Daoy (cell line): Measurements from ENCODE around the gene TNS3. TPM values are rescaled to one million over a fixed set of nuclear protein-coding genes. Genes with fewer than 3 reads are reported as not detected.
A peak's percentile ranks its signal among the peaks of the same experiment; 100 is the strongest.

ENCODE experiments used
- DNase-seq: peaks from one replicate; pipeline ENCODE4 v3.0.0-alpha.2; 2015; ENCODE audit warnings: low read depth
- total RNA-seq: library from RNA; depleted of rRNA; stranded (reverse); fragments of >200 nt; shearing (Covaris generic); gene quantifications from 2 replicates; pipeline ENCODE4 v1.2.3, GENCODE V29; 2014

TNS3 gene
- total RNA-seq, 1 experiment from 2014 or later = 58.3 TPM

DNA sequence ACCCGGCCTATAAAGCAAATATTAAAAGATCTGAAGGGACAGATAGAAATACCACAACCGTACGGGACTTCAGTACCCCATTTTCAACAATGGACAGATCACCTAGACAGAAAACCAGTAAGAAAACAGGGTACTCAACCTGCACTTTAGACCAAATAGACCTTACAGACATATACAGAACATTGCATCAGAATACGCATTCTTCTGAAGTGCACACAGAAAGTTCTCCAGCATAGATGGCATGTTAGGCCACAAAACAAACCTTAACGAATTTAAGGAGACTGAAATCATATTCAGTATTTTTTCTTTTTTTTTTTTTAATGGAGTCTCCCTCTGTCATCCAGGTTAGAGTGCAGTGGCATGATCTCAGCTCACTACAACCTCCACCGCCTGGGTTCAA lies 151.5 kb downstream of the TNS3 start:
- DNase-seq = no peak

DNA sequence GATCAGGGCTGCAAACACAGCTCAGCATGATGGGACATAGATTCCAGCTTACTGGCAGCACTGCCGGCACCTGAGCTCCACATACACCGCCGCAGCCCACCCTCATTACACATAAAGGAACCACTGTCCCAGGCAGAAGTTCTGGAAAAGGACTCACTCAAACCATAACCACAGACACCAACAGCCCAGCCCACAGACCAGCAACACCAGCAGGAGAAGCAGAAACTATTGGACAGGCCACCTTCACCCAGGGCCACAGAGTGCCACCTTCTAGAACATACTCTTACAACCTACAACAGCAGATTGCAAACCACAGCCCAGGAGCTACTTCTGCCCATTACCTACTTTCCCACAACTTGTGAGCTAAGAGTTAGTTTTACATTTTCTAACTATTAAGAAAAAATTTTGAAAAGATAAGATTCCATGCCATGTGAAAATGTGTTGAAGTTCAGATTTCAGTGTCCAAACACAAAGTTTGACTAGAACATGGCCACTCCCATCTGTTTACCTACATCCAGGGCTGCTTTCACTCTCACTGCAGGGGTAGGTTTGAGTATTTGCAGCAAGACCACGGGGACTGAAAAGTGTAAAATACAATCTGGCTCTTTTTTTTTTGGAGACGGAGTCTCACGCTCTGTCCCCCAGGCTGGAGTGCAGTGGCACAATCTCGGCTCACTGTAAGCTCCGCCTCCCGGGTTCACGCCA lies 153.0 kb downstream of the TNS3 start:
- no peak for DNase-seq

DNA sequence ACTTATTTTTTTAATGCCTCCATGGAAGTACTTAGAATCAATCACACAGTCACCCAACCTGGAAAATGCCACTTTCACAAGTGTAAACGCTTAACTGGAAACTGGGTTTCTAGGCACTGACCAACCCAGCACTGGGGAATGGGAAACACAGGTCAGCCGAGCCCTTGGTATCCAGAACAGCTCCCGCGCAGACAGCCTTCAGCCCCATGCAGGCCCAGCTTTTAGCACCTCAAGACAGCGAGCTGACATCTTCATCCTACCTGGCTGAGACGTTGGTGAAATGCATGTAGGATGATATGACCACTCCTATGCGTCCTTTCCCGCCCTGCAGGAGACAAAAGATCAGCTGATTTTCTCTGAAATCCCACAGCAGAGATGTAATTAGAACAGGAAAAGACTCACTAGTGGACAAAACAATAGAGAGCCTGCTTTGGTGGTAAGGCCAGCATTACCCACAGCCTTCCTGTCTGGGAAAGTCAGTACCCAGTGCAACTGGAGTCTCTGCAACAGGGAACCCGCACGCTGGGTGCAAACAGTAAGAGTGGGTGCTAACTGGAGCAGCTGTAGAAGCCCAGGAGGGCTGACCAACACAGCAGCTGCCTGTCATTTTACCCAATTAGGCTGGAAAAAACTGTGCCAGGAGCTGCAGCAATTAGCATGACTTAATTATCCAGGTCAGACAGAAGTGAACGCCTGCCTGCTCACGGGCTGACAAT lies 153.7 kb downstream of the TNS3 start:
- no peak for DNase-seq

DNA sequence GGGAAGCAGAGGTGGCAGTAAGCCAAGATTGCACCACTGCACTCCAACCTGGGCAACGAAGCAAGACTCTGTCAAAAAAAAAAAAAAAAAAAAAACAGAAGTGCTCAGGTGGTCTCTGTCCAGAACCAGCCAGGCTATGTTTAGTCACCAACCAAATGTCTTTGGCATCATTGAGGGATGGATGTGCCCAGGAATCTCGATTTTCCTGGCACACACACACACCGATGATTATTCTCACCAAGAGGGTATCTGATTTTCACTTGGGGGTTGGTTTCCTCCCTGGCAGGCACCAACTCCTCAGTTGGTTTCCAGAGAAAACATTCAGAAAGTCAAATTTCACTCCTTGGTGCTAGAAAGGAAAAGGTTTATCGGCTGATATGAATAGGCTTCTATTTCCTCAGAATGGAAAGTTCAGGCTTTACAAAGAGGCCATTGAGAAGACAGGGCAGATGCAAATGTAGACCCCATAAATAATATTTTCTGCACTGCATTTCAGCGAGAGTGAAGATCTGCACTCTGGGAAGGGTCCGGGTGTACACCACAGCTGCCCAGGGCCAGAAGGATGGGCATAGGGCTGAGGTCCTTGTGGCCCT lies 154.8 kb downstream of the TNS3 start:
- DNase-seq = no peak

DNA sequence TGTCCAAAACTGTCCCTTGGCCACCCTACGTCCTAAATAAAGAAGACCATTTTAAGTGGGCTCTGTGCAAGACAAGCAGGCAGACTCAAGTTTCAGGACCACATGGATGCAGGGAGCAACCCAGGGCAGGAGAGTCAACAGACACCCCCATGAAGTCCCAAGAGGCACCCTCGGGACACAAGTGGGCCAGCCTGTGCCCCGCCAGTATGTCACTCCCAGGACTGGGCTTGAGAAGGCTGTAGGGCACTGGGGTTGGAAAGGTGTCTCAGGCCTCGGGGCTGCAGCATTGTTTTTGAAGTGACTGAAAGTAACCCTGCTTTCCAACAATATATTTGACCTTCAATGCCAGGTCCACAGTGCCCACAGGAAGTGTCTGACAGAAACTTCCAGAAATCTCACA lies 157.4 kb downstream of the TNS3 start:
- no peak for DNase-seq

DNA sequence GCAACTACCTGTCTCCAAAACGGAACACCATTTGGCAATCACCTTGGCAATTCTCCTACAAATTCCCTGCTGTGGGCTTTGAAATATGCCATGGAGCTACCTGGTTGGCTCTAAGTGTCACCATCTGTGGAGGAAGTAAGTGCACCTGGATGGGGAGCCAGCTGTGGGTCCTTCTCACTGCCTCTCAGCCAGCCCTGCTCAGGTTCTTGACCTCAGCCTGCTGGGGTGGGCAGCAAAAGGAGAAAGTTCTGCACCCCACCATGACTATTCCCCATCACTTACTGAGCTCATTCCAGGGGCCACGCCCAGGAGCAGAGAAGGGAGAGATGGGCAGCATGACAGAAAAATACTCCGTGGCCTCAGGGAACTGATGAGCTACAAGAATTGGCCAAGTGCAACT lies 158.7 kb downstream of the TNS3 start:
- DNase-seq = no peak

DNA sequence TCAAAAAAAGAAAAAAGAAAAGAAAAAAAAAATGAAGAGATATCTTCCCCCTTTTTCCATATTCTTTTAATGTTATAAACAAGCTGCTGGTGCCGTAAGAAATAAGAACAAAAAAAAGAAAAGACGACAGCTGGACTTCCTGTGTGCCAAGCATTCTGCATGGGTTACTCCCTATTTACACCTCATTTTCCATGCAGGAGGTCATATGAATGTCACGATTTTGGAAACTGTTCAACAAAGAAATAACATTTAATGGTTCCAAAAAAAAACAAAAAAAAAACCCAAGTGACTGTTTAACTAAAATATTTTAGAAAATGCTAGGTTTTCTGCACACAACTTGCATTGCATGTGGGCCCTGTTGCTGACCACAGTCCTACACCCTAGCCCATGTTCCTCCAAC lies 159.3 kb downstream of the TNS3 start:
- no peak for DNase-seq

DNA sequence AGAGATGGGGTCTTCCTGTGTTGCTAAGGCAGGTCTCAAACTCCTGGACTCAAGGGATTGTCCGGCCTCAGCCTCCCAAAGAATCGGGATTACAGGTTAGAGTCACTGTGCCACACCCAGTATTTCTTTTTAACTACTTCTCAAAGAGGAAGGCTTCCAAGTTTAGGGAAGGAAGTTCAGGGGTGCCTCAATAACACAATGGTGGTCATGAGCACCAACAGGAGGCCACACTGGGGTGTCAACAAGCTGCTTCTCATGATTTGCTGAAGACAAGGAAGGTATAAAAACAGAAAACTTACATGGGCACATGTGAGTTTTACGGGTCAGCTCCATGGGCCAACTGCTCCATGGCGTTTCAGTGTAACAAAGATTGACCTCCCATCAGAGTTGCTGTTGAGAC lies 160.5 kb downstream of the TNS3 start:
- DNase-seq = no peak

DNA sequence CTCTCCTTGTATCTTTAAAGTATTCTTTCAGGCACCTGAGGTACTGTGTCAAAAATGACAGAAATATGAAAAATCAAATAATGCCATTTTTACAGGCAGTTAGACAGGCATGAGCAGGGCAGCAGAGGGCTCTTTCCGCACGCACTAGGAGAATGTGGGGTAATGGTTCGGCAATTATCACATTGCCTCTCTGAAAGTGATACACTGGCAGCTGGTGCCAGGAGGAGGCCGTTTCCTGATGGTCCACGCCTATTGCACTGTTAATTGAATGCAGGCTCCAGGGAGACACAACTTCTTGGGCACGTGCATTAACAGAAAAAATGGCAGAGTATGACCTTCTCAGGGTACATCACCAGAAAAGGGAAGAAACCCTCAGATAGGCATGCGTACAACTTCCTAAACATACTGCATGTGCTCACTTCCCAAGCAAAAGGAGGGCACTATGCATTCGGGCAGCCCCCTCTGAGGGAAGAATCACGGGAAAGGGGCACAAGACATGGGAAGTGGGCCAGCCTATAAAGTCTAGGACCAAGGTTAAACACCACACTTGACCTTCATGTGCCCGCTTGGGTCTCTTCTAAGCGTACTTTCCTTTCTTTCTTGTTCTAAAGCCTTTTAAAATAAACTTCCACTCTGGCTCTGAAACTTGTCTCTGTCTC lies 161.7 kb downstream of the TNS3 start:
- DNase-seq = no peak

DNA sequence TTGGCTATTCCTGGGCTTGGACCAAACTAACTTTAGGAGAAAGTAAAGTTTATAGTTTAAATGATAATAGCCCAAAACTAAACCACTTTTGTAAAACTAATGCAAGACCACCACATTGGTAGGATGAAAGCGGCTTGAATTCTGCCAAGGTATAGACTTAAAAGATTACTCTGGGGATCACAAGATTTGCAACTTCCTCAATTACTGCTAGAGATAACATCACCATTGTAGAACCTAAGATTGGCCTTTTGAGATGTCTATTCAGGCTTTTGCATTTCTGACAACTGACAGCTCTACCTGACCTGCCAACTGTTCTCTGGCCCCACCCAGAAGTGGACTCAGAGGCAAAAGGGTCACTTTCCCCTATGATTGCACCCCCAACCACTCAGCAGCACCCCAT lies 162.4 kb downstream of the TNS3 start:
- DNase-seq = no peak

DNA sequence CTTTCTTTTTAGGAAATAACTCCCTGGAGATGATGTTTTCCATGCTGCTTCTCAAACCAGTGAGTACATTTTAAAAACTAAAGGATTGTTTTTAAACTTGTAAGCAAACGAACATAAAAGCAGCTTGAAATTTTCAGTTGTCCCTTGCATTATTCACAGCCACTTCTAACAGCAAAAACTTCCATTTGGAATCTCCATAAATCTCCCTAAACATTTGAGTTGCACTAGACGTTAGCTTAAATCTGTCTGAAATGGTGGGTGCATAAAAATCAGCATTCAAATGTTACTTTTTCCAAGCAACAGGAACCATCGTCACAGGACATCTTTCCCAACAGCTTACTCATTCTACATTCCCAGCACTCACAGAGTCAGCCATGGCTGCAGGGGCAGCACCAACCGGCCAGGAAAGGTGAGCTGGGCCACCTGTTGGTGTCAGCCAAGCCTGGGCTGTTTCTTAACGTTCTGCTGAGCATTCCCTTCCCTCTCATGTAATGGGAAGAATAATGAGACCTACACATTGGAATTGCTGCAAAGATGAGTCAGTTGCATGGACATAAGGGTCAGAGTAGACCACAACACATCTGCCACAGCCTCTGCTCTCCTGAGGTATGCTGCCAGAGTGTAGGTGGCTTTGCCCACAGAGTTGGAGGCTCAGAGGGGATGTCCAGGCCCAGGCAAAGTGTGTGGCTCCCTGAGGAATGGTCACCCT lies 163.2 kb downstream of the TNS3 start:
- DNase-seq = peak; percentile 57

DNA sequence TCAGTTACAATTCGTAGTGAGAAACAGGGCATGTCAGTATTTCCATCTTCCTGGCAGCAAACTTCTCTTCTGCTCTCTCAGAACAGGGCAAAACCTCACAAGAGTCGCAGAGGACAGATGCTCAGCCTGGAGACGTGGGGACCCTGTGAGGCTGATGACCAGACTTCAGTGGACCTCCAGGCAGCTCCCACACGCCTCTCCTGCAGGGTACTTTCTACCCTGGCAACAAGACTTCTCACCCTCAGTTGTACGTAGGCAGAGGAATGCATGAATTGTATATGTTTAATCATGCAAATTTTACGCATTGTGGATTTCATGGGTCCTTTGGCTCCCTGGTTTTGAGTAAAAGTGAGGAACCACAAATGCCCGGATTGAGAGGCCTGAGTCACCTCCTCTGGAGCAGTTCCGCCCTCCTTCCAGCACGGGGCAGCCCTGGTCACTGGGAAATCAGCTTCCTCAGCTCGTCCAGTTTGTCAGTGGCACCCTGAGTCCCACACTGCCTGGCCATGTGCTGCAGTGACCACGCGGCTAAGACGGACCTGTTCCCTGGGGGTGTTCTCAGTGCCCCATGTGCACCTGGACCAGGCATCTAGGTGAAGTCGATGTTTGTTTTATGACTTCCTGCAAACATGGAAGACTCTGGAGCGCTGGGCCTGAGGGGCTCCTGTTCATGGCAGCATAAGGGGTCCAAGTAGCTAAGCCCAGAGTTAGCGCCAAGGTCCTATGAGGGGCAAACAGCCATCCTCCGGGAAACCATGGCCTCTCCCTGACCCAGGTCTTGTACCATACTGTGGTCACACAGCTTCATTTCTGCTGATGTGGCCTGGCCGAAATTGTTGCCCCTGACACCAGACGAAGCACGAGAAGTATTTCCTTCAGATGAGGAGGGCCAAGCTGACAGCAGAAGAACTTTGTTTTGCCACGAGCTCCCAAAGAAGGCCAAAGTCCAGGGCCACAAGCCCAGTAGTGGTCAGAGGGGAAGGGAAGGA lies 165.1 kb downstream of the TNS3 start:
- peak; percentile 43 for DNase-seq

DNA sequence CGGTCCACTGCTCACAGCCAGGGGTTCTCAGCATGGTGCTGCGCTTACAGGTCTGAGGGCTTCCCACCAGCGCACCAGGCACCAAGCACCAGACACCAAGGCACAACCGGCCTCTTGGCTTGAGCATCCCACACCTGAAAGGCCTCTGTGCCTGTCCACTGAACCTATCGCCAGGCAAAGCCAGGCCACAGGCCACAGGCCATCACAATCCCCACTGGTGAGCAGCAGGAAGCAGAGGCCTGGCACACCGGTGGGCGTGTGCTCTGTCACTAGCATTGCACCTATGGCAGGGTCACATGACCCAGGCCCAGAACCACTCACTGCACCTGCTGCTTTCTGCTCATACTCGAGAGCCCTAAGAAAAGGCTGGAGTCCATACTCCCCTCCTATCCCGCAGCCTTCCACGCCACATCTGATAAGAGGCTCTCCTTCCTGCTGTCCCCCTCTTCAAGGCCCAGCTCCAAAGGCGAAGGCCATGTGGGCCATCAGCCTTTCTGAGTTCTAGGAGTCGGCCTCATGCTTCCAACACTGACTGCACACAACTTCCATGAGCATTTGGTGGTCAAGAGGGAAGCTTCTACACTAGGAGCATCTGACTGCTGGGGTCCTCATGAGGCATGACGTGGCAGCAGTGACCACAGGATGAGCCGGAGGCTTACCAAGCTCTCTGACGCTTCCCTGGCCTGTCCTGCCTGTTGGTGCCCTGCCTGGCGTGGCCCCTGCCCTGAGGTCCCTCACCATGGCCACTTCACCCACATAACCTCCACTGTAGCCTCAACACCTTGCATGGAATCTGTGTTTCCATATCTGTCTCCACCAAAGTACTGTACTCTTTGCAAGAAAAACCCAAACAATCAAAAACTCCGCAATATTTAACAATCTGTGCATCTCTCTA lies 166.3 kb downstream of the TNS3 start:
- DNase-seq = no peak

DNA sequence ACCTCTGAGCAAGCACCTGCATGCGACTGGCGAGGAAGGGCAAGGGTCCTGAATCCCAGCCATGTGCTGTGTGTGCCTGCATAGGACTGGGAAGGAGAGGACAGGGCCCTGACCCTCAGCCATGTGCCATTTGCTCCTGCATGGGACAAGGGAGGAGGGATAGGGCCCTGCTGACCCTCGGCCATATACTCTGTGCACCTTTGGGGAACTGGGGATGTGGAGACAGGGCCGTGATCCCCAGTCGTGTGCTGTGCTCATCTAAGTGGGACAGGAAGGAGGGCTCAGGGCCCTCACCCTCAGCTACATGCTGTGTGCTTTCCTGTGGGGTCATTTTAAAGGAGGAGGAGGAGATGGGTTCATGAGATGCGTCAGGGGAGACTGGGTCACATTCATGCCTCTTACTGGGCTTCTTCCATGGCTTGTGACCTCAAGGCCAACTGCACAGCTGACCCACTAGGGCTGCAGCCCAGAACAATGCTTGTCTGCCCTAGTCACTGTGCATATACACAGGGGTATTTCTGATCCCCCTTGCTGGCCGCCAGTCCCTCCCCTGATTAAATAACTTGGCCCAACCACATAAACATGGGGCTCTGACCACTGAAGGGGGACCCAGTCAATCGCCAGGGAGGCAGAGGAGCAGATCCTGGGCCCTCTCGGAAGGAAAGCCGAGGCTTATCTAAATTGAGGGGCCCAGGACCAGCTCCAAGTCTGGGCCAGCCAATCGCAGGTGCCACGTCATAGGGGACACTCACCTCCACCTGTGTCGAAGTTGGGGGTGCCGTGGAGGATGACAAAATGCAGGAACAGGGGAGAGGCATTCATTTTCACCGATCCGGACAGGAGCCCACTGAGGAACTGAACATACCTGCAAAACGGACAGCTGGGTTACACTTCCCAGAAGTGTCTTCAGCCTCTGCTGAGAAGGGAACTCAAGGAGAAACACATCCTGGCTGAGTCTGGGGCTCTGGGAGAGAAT lies 167.3 kb downstream of the TNS3 start:
- no peak for DNase-seq

DNA sequence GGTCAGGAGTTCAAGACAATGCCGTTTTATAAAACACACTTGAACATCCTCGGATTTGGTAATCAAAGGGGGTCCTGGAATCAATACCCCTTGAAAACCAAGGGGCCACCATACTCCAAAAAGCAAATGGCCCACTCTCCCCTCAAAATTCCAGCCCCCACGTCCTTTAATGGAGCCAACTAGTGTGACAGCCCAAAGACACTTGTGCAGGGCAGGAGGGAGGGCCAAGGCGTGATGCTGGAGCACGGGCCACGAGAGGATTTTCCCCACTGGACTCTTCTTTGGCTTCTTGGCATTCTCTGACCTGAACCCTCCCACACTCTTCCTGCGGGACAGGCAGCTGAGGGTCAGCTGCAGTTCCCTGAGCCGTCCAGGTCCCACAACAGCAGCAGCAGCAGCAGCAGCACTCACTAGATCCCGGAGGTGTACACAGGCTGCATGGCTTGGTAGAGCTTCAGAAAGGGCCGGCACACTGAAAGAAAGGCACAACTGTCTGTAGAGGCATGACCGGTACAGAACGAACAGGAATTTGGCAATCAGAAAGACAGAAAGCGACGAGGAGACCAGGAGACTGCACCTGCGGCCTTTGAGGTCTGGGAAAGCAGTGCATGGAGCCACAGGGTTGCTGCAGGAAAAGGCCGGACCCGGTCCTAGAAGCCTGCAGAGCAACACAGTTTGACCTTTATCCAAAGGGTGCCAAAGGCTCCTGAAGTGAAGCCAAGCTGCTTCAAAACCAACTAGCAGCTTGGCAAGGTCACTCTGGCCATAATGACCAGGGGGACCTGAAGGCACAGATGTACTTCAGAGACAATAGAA lies 168.2 kb downstream of the TNS3 start:
- DNase-seq = no peak

DNA sequence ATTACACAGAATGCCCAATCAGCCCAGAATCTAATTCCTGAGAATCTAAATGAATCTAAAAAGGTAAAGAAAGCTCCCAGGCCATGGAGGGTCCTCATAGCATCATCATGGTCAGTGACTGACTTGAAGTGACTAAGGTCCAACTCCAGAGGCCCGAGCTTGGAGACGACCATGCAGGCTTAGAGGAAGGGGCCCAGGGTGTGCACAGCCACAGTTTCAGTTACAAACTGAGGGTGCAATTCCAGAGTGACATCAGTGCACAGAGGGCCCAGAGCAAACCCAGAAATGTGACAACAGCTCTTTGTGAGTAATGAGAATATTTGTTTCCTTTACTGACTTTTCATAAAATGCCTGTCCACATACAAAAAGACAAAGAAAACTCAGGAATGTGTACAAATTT lies 170.0 kb downstream of the TNS3 start:
- DNase-seq = no peak

DNA sequence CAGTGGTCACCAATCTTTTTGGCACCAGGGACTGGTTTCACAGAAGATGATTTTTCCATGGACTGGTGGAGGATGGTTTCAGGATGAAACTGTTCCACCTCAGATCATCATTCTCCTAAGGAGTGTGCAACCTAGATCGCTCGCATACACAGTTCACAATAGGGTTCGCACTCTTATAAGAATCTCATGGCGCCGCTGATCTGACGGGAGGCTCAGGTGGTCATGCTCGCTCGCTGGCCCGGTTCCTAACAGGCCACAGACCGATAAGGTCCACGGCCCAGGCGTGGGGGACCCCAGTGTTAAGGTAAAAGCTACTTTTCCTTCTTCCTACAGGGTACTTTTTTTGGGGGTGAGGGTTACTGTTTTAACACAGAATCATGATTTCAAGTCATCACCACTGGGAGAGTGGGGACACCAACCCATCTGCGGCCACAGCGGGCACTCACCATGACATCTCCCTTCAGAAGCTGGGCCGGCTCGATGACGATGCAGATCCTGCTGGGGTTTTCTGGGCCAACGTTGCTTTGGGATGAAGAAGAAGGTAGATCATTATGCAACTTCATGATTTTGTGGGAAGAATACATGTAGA lies 170.5 kb downstream of the TNS3 start:
- no peak for DNase-seq
